Activated gamma-delta T cell treated with Interleukin-2 at 50 U/mL for 16 hours (primary cell): Measurements from ENCODE around the gene ADNP2.
A peak's percentile ranks its signal among the peaks of the same experiment; 100 is the strongest.

Experiments
- DNase-seq: peaks from one replicate; pipeline ENCODE4 v3.0.0-alpha.2; 2020

The ADNP2 gene

DNA sequence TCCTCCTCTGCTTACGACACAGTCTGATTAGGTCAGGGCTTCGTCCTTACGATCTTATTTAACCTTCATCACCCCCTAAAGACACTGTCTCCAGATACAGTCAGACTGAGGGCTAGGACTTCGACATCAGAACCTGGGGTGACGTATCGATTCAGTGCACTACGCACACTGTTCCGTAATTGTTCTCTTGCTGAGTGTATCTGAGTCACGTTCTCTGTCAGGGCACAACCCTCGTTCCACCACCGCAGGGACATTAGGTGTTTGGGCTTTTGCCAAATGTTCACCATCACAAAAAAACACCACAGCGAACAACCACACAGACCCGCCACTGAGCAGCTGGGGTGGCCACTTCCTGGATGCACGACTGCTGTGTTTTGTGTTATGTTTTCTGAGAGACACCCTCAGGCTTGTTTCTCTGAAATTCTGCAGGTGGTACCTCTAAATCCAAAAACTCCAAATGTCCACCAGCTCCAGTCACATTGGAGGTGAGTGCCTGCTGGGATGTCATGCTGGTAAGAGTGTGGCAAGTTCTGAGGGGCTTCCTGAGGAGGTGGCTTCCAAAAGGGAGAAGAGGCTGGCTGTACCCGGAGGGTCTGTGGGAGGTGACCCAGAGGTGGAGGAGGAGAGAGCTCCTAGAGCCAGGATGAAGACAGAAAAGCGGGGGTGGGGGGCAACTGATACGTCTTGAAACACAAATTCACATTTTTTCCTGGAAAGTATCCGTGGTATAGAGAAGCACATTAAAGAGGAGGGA lies 66.6 kb downstream of the ADNP2 start:
- DNase-seq, result peak; percentile 59

- no peak for DNase-seq
These were observed 67.4 kb downstream of the ADNP2 start for GRCh38 chr18:80176334-80177073.

GRCh38 chr18:80177128-80177527 lies 68.1 kb downstream of the ADNP2 start:
- no peak for DNase-seq

DNA sequence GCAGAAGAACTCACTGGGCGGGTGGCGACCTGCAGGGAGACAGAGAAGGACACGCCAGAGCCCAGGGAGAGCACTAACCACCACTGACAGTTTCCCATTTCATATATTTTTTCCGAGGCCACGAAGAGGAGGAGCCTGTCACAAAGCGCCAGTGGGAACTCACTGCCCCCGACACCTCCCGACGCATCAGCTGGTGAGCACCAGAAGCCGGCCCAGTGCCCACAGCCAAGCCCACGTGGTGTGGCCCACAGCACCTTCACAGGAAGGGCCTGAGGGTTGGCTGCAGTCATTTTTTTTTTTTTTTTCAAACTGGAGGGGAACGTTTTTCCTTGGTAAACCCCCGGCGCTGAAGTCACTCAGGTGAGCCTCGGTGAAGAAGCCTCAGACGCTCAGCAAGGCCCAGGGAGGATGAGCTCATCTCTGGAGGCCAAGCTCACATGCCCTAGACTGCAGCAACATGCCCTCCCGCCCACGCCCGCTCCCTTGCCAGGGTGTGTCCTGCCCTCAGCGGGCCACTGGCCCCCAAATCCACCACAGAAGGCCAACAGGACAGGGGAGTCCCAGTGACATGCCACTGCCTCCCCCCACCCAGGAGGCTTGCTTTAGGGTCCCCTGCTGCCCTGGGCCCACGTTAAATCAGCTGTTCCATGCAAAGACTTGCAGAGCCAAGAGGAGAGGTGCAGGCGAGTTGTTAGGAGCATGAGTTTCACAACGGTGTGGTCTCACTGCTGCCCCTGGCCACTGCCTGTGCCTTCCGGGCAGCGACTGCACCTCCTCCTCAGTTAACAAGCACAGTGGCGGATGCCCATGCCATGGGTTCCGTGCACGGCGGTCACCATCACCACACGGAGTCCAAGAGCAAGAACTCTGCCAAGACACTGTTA lies 70.1 kb downstream of the ADNP2 start:
- no peak for DNase-seq

DNA sequence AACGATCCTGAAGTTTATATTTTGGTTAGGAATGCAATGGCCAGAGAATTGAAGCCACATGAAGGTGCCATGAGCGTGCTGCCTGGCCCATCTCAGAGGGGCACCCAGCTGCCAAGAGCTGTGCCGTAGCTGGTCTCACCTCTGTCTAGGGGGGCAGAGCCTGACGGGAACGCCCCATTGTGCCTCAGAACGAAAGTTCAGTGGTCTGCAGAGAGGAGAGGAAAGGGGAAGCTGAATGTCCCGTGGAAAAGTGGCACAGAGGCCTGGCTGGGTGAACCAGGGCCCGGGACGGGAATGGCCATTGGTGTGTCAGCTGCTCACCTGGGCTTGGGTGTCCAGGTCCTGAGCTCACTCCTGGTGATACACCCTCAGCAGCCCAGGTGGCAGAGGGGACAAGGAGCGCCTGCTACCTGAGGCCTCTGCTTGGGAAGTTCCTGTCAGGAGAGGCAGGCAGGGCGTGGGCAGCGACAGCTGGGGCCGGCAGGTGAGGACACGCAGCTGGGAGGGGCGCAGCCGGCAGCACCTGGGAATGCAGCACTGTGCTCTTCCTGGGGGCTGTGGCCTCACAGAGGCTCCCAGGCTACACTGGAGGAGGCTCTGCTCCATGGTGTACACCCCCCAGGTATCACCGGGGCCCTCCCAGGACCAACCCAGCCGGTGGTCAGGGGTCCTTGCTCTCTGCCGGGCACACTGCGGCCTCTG lies 70.9 kb downstream of the ADNP2 start:
- no peak for DNase-seq

GRCh38 chr18:80180778-80181564 lies 71.9 kb downstream of the ADNP2 start:
- no peak for DNase-seq

GRCh38 chr18:80181642-80182461 lies 72.8 kb downstream of the ADNP2 start:
- DNase-seq, result no peak

DNA sequence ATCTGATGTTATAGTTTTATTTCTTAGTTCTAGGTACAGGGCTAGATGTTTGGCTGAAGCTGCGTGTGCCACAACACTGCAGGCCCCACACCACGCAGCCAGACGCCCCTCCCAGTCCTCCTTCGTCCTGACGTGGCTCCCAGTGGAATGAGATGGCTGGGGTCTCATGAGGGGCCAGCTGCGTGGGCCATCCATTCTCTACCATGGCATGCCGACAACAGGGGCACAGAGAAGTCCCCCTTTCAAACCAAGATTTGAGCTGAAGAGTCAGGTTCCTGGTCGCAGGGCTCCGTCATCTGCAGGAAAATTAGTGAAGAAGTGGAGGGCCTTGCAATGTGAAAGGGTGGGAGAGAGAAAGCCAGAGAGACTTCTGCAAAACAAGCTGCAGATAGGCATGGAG lies 73.8 kb downstream of the ADNP2 start:
- DNase-seq, result no peak

GRCh38 chr18:80183273-80184050 lies 74.4 kb downstream of the ADNP2 start:
- no peak for DNase-seq

DNA sequence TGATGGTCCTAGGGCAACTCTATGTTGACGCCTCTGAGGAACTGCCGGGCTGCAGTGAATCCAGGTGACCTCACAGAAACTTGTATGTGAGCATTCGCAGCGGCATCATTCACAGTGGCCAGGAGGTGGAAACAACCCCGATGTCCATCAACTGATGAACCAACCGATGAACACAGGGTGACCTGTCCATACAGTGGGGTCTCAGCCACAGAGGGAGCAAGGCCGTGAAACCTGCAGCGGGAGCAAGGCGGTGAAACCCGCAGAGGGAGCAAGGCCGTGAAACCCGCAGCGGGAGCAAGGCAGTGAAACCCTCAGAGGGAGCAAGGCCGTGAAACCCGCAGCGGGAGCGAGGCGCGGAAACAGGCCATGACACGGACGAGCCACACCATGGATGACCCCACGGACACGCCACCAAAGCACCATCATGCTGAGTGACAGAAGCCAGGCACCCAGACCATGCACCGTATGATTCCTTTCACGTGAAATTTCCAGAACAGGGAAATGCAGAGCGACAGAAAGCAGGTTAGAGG lies 75.2 kb downstream of the ADNP2 start:
- no peak for DNase-seq

- DNase-seq, result no peak
These were observed 76.5 kb downstream of the ADNP2 start for GRCh38 chr18:80185545-80185944.

DNA sequence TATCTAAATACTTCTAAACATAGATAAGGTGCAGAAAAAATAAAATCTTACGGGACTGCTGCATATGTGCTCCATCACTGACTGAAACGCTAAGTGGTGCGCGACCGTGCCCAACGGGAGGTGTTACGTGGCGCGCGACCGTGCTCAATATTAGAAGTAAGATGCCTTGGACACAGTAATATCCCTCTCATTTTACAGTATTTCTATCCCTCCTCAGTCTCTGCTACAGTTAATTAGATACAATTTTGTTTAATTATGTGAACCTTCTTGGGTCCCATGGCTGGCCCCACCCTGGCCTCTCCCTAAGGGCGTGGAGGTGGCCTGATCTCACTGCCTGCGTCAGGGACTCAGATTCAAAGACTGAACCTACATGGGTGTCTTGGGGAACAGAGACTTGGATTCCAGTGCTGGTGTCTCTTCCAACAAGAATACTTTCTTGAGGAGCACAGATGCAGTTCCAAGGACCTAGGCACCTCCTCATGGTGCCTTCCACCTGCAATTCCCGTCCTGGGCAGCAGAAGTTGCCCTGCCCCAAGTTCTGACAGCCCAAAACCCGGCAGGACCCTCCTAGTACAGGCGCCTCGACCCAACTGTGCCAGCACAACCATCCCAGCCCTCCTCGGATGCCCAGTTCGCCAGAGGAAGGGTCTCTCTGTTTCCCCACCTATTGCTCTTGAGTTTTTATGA lies 79.0 kb downstream of the ADNP2 start:
- DNase-seq, result no peak

- DNase-seq, result no peak
These were observed 79.8 kb downstream of the ADNP2 start for GRCh38 chr18:80188643-80189530.

DNA sequence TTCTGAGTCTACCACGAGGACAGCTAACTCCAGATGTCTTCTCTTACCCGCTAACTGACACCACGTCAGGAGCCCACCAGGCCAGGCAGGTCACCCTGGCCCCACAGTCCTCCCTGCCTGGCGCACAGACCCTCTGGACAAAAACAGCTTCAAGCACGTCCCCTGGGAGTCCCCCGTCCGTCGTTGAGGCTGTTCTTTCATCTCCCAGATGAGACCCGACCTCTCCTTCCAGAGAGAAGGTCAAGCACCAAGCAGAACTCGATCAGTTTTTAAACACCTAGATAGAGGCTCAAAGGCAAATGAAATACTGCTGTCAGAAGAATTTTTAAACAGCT lies 80.4 kb downstream of the ADNP2 start:
- DNase-seq, result no peak
